Calu3 (cell line): Measurements from ENCODE around the gene IL20. TPM values are rescaled to one million over a fixed set of nuclear protein-coding genes. Genes with fewer than 3 reads are reported as not detected.

Experiments used
- BruUV-seq: library from RNA; stranded (reverse); fragments of 400-500 nt; replicated peaks from 2 replicates; lab custom pipeline; 2021; lab: Mats Ljungman, UMichigan
- CTCF ChIA-PET: fragments of 300-600 bp; sonication (Branson Sonifier 250); formaldehyde crosslinking; loops from one replicate; lab custom pipeline; 2022; ENCODE audit warnings: antibody characterized with exemption; lab: Charles Lee
- DNase-seq: peaks from one replicate; pipeline ENCODE4 v3.0.0; 2022
- H3K27ac Mint-ChIP-seq: one replicate; pipeline ENCODE4 v1.8.0; 2022; ENCODE audit warnings: mixed read lengths; ENCODE audit not compliant: unreplicated experiment
- H3K27me3 Mint-ChIP-seq: one replicate; pipeline ENCODE4 v1.8.0; 2022; ENCODE audit warnings: mixed read lengths; ENCODE audit not compliant: unreplicated experiment
- H3K36me3 Mint-ChIP-seq: one replicate; pipeline ENCODE4 v1.8.0; 2022; ENCODE audit warnings: mild to moderate bottlenecking, moderate library complexity, mixed read lengths; ENCODE audit not compliant: insufficient read depth, unreplicated experiment
- H3K4me1 Mint-ChIP-seq: one replicate; pipeline ENCODE4 v1.8.0; 2022; ENCODE audit warnings: mild to moderate bottlenecking, low read depth, mixed read lengths; ENCODE audit not compliant: unreplicated experiment
- H3K4me3 Mint-ChIP-seq: one replicate; pipeline ENCODE4 v1.8.0; 2022; ENCODE audit warnings: mild to moderate bottlenecking, low read depth, moderate library complexity, mixed read lengths; ENCODE audit not compliant: unreplicated experiment
- H3K9me3 Mint-ChIP-seq: one replicate; pipeline ENCODE4 v1.8.0; 2022; ENCODE audit warnings: low read depth, mixed read lengths; ENCODE audit not compliant: unreplicated experiment
- intact Hi-C: fragments of 100-400 bp; cut with micrococcal nuclease; formaldehyde crosslinking; loops from one replicate; pipeline ENCODE4 v1.10.0; 2022; ENCODE audit not compliant: unreplicated experiment
- total RNA-seq: library from RNA; stranded (reverse); gene quantifications from 2 replicates; pipeline ENCODE4 v1.2.3, GENCODE V29; 2022
- TF ChIP-seq, protein P1 (sequence below): fragments of 200-600 bp; IDR thresholded peaks from one replicate; pipeline ENCODE4 v1.8.0; 2022; ENCODE audit warnings: antibody characterized with exemption; ENCODE audit not compliant: unreplicated experiment

Gene IL20
- total RNA-seq, 1 experiment from 2014 or later = not detected

DNA sequence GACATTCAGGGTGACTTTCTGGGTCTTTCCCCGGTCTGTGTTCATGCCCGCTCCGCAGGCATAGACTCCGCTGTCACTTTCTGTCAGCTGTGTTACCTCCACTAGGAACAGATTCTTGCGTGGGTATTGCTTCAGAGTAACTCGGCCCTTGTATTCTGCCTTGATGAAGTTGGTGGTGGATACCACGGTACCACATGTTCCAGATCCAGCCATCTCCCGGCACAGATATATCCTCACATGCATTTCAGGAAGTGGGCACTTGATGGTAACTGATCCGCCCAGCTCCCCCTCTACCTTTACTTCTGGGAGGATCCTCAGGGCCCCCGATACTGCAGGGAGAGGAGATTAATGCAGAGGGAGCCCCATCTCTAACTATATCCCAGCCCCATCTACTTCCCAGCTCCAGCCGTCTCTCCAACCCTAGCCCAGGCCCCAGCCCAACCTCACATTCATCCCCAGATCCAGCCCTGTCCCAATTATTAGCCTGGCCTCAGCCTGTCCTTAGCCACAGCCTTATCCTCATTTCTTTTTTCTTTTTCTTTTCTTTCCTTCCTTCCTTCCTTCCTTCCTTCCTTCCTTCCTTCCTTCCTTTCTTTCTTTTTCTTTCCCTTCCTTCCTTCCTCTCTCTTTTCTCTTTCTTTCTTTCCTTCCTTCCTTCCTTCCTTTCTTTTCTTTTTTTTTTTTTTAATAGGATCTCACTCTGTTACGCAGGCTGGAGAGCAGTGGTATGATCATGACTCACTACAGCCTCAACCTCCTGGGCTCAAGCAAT lies 48.5 kb downstream of the IL20 start:
- no TSS peak for BruUV-seq
- no peaks in the 10 kb centered on the region for H3K9me3 Mint-ChIP-seq
- TF ChIP-seq, protein P1, sequence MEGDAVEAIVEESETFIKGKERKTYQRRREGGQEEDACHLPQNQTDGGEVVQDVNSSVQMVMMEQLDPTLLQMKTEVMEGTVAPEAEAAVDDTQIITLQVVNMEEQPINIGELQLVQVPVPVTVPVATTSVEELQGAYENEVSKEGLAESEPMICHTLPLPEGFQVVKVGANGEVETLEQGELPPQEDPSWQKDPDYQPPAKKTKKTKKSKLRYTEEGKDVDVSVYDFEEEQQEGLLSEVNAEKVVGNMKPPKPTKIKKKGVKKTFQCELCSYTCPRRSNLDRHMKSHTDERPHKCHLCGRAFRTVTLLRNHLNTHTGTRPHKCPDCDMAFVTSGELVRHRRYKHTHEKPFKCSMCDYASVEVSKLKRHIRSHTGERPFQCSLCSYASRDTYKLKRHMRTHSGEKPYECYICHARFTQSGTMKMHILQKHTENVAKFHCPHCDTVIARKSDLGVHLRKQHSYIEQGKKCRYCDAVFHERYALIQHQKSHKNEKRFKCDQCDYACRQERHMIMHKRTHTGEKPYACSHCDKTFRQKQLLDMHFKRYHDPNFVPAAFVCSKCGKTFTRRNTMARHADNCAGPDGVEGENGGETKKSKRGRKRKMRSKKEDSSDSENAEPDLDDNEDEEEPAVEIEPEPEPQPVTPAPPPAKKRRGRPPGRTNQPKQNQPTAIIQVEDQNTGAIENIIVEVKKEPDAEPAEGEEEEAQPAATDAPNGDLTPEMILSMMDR = no peak
- H3K27ac Mint-ChIP-seq = no peak overlapping the region
- peaks cover 7% of the 10 kb centered on the region for H3K36me3 Mint-ChIP-seq
- no peak for DNase-seq
- no peak overlapping the region for H3K4me3 Mint-ChIP-seq
- CTCF ChIA-PET = interaction anchor here (0.9 to 2.1 kb wide), 2 partner anchors 22 to 66 kb away, joined by 3 to 8 read pairs; no protein-coding TSS in a partner anchor
- intact Hi-C loops = loop anchor here (2.0 kb wide), 1 partner anchor 187 kb away; no protein-coding TSS in a partner anchor
- peaks cover 19% of the 10 kb centered on the region for H3K4me1 Mint-ChIP-seq
- H3K27me3 Mint-ChIP-seq = peaks cover 20% of the 10 kb centered on the region

DNA sequence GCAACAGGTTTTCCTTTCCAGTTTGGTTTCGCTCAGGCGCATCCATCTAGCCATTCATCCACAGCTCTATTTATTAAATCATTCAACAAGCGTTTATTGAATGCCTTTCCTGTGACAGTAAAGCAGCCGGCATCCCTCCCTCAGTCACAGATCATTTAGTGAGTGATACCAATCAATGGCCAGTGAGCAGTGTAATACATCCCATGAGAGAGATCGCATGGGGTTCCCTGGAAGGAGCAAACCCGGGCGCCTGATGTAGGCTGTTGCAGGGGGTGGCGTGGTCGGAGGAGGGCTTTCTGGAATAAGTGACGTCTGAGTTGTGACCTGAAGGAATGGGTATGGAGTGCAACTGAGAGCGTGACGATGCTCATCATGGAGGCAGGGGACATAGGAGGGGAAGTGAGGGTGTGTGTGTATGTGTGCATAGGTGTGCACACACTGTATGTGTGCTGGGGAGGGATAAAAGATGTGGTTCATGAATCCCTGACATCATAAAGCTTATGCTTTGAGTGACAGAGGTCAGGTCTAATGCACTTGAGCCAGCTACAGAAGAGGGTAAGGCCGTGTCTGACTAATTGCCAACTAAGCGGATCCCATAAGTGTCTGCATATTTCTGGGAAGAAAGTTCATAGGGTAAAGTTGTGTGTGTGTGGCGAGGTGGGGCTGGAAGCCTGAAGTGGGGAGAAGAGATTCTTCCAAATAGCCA lies 49.8 kb downstream of the IL20 start:
- peaks cover under 1% of the 10 kb centered on the region for H3K36me3 Mint-ChIP-seq
- H3K27me3 Mint-ChIP-seq = peaks cover 20% of the 10 kb centered on the region
- CTCF ChIA-PET = interaction anchor here (0.9 kb wide), 1 partner anchor 21 kb away, joined by 3 read pairs; no protein-coding TSS in a partner anchor
- no peaks in the 10 kb centered on the region for H3K9me3 Mint-ChIP-seq
- DNase-seq = no peak
- intact Hi-C loops = no loop called here
- TF ChIP-seq, protein P1 = no peak
- no peak overlapping the region for H3K27ac Mint-ChIP-seq
- H3K4me1 Mint-ChIP-seq = peaks cover 17% of the 10 kb centered on the region
- BruUV-seq = no TSS peak
- H3K4me3 Mint-ChIP-seq = no peak overlapping the region

DNA sequence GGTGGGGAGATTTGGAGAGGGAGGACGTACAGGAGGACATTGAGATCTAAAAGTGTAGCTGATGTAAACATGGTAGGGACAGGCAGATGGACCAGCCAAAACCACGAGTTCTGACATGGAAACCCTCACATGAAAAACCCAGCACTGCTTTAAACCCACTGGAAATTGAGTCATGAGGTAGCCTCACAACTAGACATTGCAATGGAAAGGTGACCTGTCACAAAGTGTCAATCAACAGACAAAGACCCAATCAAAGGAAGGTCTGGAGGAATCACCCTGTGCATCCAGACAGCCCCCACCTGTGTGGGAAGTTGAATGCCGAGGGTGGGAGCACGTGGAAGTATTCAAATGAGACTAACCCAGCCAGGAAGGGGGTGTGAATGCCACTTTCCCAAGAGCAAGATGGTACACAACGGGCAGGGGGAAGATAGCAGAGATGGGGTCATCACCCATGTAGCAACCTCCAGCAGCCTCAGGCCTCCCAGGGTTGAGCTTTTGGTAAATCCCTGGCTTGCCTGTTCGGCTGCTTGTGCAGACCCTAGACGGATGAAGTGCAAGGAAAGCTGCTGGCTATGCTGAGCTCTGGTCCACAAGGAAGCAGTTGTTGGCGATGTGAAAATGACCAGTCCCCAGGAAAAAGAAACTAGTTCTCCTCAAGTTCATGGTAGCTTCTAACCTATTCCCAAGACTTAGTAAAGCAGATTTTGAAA lies 50.7 kb downstream of the IL20 start:
- Mint-ChIP-seq H3K36me3 (no peaks in the 10 kb centered on the region), H3K27ac (no peak overlapping the region), H3K4me1 (peaks cover 17% of the 10 kb centered on the region), H3K4me3 (no peak overlapping the region), H3K27me3 (peaks cover 20% of the 10 kb centered on the region), H3K9me3 (no peaks in the 10 kb centered on the region)
- intact Hi-C loops = no loop called here
- no peak for DNase-seq
- CTCF ChIA-PET = interaction anchor here (0.6 to 1.6 kb wide), 4 partner anchors 21 to 482 kb away, joined by 3 to 7 read pairs (median 4); no protein-coding TSS in a partner anchor
- BruUV-seq = no TSS peak
- TF ChIP-seq, protein P1 = no peak

DNA sequence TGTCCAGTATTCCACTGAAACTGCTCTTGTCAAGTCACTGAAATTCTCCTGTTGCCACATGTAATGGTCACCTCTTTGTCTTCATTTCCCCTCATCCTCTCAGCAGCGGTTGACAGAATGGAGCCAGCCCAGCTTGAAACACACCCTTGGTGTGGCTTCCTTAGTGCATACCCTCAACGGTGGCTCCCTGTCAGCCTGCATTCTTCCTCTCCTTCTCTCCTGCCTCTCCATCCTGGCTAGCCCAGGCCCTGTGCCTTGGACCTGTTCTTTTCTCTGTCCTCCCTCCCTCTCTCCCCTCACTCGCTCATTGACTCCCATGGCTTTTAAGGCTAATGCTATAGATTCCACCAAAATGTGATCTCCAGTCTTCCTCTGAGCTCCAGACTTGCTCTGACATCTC lies 52.7 kb downstream of the IL20 start:
- CTCF ChIA-PET = interaction anchor here (1.6 kb wide), 1 partner anchor 287 kb away, joined by 3 read pairs; no protein-coding TSS in a partner anchor
- BruUV-seq = no TSS peak
- no peaks in the 10 kb centered on the region for H3K36me3 Mint-ChIP-seq
- no peaks in the 10 kb centered on the region for H3K9me3 Mint-ChIP-seq
- H3K27me3 Mint-ChIP-seq = peaks cover 20% of the 10 kb centered on the region
- no peak overlapping the region for H3K4me3 Mint-ChIP-seq
- DNase-seq = no peak
- peaks cover 3% of the 10 kb centered on the region for H3K4me1 Mint-ChIP-seq
- intact Hi-C loops = no loop called here
- TF ChIP-seq, protein P1 = no peak
- H3K27ac Mint-ChIP-seq = no peak overlapping the region
